HPDE6-E6E7 (cell line): ENCODE results near the gene NID2.

Source experiments
- DNase-seq: peaks from one replicate; pipeline ENCODE4 v3.0.0; 2011; ENCODE audit warnings: missing footprints; ENCODE audit errors: extremely low spot score

NID2 gene

GRCh38 chr14:52025310-52025709 lies 43.5 kb downstream of the NID2 start:
- DNase-seq: no peak

GRCh38 chr14:52023518-52023917 lies 45.3 kb downstream of the NID2 start:
- no peak for DNase-seq

- no peak for DNase-seq
These were observed 46.8 kb downstream of the NID2 start for GRCh38 chr14:52021957-52022600.

GRCh38 chr14:52020866-52021717 lies 47.8 kb downstream of the NID2 start:
- no peak for DNase-seq

GRCh38 chr14:52020161-52020714 lies 48.6 kb downstream of the NID2 start:
- no peak for DNase-seq

- no peak for DNase-seq
These were observed 49.9 kb downstream of the NID2 start for GRCh38 chr14:52018970-52019369.

GRCh38 chr14:52018252-52018651 lies 50.6 kb downstream of the NID2 start:
- no peak for DNase-seq

- DNase-seq: no peak
These were observed 53.3 kb downstream of the NID2 start for GRCh38 chr14:52015411-52016030.

GRCh38 chr14:52014601-52015267 lies 54.1 kb downstream of the NID2 start:
- DNase-seq: no peak

- DNase-seq: no peak
These were observed 54.8 kb downstream of the NID2 start for GRCh38 chr14:52013984-52014600.

- DNase-seq: no peak
These were observed 56.2 kb downstream of the NID2 start for GRCh38 chr14:52012635-52013034.

GRCh38 chr14:52011523-52011922 lies 57.3 kb downstream of the NID2 start:
- DNase-seq: no peak

GRCh38 chr14:52010173-52010693 lies 58.6 kb downstream of the NID2 start:
- no peak for DNase-seq

- no peak for DNase-seq
These were observed 60.7 kb downstream of the NID2 start for GRCh38 chr14:52008136-52008535.

- no peak for DNase-seq
These were observed 61.2 kb downstream of the NID2 start for GRCh38 chr14:52007637-52008036.

- no peak for DNase-seq
These were observed 61.6 kb downstream of the NID2 start for GRCh38 chr14:52007211-52007610.

GRCh38 chr14:52006361-52006760 lies 62.5 kb downstream of the NID2 start:
- no peak for DNase-seq

- no peak for DNase-seq
These were observed 63.2 kb downstream of the NID2 start for GRCh38 chr14:52005625-52006024.

GRCh38 chr14:52003324-52003723 lies 65.5 kb downstream of the NID2 start:
- DNase-seq: no peak

- no peak for DNase-seq
These were observed 66.3 kb downstream of the NID2 start for GRCh38 chr14:52002542-52002941.

GRCh38 chr14:52000696-52001095 lies 68.2 kb downstream of the NID2 start:
- DNase-seq: no peak
